GM12878 (cell line): ENCODE data around the gene UBE2J2. TPM values are rescaled to one million over a fixed set of nuclear protein-coding genes. Genes with fewer than 3 reads are reported as not detected.

ENCODE experiments used
- KAT2A ChIP-seq: conservative IDR thresholded peaks from 2 replicates; pipeline ENCODE4 v1.6.1; 2011; ENCODE audit warnings: low read depth, low read length; ENCODE audit not compliant: control insufficient read depth
- SPI1 ChIP-seq: IDR thresholded peaks from 2 replicates; pipeline ENCODE4 v1.6.1; 2011; ENCODE audit warnings: low read depth, mild to moderate bottlenecking, low read length, moderate library complexity, borderline replicate concordance; ENCODE audit not compliant: insufficient read depth
- YBX1 ChIP-seq: fragments of 450-650 bp; IDR thresholded peaks from 2 replicates; pipeline ENCODE4 v1.6.1; 2016; ENCODE audit warnings: antibody characterized with exemption
- ZBTB33 ChIP-seq: fragments of 450-650 bp; IDR thresholded peaks from 2 replicates; pipeline ENCODE4 v1.6.1; 2017; ENCODE audit warnings: mild to moderate bottlenecking
- polyA plus RNA-seq, 11 experiments: library from polyadenylated mRNA; depleted of rRNA in 4 of 11; unstranded in 6 of 11; stranded (reverse) in 5 of 11; fragments of >200 nt; fragmentation: Nextera tagmentation in 4 of 11; fragmentation: Illumina TruSeq in 1 of 11; extraction: Ambion mirVana in 4 of 11; extraction: Trizol in 1 of 11; gene quantifications; 1 replicate in 1 of 11; 2 replicates in 10 of 11; pipeline versions ENCODE4 v1.2.1 to v1.2.3, GENCODE V29; 2011 to 2016; ENCODE audit warnings: inconsistent platforms in 2 of 11, missing spikeins in 2 of 11, low read depth in 1 of 11
- total RNA-seq, 4 experiments: library from RNA; depleted of rRNA in 3 of 4; stranded (reverse); fragments of >200 nt in 3 of 4; fragmentation: Illumina TruSeq in 1 of 4; extraction: Trizol in 1 of 4; gene quantifications; 2 replicates each; pipeline versions ENCODE4 v1.2.1 to v1.2.3, GENCODE V29; 2013 to 2021
- TF ChIP-seq, protein P1 (sequence below): fragments of 450-650 bp; IDR thresholded peaks from 2 replicates; pipeline ENCODE4 v1.6.1; 2017; ENCODE audit warnings: mild to moderate bottlenecking, moderate library complexity

The UBE2J2 gene
- total and polyA plus RNA-seq, 10 of the 15 experiments (the other 5 are each of a cell fraction or from before 2014, with no cell fraction given) = 0.72 to 70.5 (median 49.2) TPM

DNA sequence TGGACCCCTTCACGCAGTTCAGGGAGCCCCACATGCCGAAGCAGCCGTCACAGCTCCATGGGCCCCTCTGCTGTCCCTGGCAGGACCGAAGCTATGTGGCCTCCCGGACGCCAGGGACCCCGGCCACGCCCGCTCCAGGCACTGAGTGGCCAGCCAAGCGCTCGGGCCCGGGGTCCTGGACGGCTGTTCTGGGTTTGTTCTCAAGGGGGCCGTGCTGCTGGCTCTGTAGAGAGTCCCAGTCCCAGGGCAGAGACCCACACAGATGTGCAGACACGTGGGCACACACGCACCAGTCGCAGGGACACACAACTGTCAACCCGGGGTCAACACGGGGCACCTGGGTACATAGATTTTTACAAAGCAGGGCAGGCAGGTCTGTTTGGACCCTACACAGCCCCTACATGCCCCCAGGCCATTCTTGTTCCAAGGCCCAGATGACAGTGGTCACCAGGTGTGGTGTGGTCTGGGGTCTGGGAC lies 34.9 kb downstream of the UBE2J2 start (continued):
- TF ChIP-seq, protein P1, sequence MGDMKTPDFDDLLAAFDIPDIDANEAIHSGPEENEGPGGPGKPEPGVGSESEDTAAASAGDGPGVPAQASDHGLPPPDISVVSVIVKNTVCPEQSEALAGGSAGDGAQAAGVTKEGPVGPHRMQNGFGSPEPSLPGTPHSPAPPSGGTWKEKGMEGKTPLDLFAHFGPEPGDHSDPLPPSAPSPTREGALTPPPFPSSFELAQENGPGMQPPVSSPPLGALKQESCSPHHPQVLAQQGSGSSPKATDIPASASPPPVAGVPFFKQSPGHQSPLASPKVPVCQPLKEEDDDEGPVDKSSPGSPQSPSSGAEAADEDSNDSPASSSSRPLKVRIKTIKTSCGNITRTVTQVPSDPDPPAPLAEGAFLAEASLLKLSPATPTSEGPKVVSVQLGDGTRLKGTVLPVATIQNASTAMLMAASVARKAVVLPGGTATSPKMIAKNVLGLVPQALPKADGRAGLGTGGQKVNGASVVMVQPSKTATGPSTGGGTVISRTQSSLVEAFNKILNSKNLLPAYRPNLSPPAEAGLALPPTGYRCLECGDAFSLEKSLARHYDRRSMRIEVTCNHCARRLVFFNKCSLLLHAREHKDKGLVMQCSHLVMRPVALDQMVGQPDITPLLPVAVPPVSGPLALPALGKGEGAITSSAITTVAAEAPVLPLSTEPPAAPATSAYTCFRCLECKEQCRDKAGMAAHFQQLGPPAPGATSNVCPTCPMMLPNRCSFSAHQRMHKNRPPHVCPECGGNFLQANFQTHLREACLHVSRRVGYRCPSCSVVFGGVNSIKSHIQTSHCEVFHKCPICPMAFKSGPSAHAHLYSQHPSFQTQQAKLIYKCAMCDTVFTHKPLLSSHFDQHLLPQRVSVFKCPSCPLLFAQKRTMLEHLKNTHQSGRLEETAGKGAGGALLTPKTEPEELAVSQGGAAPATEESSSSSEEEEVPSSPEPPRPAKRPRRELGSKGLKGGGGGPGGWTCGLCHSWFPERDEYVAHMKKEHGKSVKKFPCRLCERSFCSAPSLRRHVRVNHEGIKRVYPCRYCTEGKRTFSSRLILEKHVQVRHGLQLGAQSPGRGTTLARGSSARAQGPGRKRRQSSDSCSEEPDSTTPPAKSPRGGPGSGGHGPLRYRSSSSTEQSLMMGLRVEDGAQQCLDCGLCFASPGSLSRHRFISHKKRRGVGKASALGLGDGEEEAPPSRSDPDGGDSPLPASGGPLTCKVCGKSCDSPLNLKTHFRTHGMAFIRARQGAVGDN = no peak
- TF ChIP-seq SPI1 = no peak
- TF ChIP-seq KAT2A = no peak
- TF ChIP-seq ZBTB33 = no peak
- no peak for TF ChIP-seq YBX1
